DMS53 (cell line): ENCODE results near the gene HLA-F.

Experiments
- DNase-seq: peaks from one replicate; lab custom pipeline; 2025; lab: John Stamatoyannopoulos, UW

The HLA-F gene

DNA sequence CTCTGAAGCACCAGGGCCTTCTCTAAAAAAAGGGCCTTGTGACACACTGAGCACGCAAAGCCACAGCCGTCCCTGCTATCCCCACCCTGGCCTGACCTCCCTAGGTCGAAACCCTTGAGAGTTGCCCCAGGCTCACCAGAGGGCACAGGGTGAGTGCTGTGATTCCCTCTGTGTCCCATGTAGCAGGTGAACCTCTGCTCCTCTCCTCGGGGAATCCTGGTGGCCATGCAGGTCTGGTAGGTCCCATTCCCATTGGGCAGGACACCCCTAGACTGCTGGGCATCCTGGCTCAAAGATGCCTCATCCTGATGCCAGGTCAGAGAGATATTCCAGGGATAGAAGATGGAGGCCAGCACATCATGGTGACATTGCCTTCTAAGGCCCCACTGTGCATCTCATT, 20.9 kb downstream of the HLA-F start:
- DNase-seq = no peak

DNA sequence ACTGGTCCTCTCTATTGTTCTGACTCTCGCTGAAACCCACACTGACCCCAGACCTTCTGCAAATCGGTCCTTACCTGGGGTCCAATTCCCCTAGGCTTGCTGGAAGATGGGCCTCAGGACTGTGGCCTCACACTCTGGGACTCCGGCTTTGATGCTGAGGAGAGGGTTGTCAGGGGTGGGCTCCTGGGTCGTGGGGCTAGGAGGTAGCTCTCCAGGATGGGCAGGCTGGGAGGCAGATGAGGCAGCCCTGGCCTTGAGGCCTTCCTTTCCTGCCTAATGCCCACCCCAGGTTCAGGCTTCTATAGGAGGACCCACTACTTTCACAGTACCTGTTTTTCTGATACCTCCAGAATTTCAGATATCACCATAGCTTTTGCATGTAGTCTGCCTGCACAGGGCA, 21.4 kb downstream of the HLA-F start:
- DNase-seq = no peak

DNA sequence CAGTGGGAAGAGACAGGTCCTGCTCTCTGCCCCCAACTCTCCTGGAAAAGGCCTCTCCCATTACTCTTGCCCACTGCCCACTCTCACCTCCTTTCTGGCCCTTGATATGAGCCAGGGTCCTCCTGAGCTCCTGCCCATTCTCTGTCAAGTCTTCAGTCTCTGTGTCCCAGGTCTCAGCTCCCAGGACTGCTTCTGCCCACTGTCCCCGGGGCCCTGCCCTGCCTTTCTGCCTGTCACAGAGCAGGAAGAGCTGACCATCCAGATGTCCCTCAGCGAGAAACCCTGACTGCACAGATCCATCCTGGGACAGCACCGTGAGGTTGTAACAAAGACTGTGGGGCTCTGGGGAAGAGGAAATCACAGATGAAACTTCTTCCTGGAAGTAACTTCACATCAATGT, 22.2 kb downstream of the HLA-F start:
- DNase-seq = no peak

DNA sequence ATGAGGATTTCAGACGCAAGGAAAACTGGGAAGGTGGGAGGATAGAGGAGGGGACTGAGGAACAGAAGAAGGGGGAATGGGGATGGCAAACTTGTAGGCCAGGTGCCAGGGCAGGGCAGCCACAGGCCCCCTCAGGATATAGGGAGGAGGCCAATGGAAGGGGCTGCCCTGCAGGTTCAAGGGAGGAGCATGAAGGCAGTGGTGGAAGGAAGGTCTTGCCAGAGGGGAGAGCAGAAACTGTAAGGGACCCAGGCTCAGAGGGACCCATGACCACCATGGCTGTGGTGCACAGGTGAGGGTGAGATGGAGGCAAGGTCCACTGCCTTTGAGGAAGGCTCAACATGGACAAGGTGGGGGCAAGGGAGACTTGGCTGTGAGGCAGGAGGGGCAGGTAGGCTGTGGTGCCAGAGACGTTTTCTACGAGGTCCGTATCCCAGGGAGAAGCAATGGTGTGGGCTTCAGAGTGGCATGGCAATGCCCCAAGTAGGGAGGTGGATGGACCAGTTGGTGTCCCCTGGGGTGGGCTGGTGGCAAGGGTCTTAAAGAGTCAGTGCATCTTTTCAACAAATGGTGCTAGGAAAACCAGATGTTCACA, 22.7 kb downstream of the HLA-F start:
- DNase-seq = no peak

DNA sequence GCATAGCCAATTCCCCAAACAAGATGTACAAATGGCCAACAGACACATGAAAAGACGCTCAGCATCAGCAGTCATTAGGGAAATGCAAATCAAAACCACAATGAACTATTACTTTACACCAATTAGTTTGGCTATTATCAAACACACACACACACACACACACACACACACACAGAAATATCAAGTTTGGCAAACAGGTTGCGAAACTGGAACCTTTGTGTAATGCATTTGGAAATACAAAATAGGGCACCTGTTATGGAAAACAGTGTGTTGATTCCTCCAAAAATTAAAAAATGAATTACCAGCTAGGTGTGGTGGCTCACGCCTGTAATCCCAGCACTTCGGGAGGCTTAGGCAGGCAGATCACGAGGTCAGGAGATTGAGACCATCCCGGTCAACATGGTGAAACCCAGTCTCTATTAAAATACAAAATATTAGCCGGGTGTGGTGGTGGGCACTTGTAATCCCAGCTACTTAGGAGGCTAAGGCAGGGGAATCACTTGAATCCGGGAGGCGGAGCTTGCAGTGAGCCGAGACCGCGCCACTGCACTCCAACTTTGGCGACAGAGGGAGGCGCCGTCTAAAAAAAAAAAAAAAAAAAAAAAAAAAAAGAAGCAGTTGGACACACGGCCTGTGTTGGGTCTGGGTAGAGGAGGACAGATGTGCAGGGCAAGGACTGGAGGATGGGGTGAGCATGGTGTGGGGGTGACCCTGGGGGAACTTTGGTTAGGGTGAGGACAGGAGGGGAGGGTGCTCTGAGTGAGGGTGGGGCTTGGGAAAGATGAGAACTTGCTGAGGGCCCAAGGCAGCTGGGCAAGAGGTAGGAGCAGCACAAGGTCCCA, 23.8 kb downstream of the HLA-F start:
- peak; percentile 12 for DNase-seq

DNA sequence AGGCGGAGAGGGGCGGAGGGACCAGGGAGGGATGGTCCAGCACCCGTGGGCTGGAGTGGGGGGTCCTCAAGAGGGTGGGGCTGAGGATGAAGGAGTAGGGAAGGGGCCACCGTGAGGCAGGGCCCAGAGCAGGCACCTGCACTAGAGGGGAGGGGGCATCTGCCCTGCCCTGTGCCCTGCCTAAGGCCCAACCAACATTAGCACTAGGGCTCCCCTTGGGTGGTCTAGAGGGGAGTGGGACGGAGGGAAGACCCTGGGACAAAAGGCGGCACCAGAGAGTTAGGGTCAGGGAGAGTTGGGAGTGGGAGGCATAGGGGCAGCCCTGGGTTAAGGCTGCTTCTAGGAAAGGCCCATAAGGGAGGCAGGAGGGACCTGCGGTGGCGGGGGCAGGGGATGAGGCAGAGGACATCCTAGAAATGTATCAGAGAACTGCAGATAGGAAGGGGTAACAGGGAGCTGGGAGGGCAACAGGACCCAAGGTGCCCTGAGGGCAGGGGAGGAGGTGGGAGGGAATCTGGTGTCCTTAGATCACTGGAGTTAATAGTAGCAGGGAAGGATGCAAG, 24.5 kb downstream of the HLA-F start:
- no peak for DNase-seq

DNA sequence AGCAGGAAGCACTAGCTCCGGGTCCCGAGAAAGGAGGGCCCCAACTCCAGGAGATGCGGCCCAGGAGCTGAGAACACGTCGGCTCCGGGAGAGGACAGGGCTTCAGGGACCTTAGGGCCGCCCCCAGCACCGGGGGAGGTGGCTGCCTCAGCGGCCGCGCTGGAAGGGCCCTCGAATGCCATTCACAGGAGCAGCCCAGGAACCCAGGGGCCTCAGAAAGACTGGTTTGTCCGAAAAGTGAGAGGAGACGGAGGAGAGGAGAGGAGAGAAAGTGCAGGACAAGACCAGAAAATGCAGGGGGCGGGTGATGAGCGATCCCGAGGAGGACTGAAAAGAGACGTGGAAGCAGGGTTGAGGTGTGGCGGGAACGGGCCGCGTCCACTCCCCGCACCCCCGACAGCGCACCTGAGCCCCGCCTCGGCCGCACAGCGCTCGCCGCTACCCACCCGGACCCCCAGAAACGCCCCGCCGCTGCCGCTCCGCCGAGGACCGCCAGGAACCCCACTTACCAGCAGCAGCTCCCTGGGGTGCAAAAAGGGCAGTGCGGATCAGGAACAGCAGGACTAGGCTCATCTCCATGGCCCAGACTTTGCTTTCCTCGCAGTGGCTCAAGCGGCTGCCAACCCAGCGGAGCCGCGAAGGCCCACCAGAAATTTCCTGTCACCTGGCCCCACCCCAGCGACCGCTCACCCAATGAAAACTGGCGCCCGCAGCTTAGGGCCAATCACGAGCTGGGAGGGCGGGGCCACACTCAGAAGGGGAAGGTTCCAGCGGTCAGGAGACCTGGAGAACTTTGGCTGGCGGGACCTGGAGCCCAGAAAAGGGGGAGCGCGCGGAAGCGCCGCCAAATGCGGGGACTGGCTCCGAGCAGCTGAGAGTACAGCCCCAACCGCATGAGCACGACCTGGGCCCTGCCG, 25.4 kb downstream of the HLA-F start:
- peak; percentile 95 for DNase-seq

DNA sequence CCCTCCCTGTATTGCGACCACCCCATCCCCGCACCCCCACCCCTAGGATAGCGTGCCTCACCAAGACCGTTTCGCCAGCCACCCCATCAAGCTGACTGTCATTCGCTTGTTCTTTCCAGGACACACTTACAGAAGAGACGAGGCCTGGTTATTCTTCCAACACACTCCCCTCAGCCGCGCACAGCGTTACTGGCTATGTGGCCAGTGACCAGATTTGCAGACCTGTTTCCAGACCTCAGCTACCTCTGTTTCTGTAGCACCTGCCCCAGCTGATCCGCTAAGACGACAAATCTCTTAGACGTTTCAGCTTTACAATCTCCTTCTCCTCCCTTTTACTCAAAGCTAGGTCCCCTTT, 26.1 kb downstream of the HLA-F start:
- peak; percentile 71 for DNase-seq

DNA sequence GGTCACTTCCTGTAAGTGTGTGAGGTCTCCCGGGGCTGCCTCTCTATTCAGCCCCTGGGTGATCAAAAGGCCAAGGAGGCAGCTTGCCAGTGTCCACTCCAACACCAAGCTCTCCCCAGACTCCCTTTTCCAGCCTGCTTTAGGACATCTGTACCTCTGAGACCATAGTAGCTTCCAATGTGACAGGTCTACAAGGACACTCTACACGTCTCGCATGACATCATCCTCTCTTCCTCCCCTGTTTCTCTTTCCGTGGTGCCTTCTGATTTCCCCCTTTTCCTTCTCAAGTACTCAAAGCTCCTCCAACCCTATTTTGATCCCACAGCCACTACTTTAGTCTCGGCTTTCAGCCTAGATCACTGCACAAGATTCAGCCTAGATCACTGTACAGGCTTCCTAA, 26.4 kb downstream of the HLA-F start:
- peak; percentile 45 for DNase-seq

DNA sequence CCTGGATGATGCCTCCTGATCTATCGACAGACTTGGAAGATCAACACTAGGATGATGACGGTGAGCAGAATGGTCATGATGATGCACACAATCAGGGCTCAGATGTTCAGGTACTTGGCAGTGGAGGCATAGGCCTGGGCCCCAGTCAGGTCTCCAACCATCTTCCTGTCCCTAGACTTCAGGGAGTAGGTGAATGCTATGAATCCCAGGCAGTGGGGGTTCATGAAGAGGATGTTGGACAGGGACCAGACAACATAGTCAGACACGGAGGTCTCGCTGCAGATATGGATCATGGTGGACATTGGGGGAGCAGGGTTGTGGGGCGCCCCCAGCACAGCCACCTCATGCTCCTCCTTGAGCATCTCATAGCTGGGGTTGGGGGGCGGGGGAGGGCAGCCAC, 27.5 kb downstream of the HLA-F start:
- no peak for DNase-seq

DNA sequence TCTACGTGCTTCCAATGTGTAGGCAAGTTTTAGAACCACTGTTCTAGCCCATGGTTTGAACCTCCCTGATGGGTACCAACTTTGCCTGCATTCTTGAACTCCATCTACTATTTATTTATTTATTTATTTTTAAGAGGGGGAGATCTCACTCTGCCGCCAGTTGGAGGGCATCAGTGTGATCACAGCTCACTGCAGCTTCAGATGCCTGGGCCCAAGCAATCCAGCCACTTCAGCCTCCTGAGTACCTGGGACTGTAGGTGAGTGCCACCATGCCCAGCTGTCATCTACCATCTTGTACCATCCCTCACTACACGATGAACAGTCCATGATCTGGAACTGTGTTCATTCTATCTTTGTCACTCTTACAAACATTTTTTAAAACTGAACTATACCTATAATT, 28.2 kb downstream of the HLA-F start:
- DNase-seq = peak; percentile 13

DNA sequence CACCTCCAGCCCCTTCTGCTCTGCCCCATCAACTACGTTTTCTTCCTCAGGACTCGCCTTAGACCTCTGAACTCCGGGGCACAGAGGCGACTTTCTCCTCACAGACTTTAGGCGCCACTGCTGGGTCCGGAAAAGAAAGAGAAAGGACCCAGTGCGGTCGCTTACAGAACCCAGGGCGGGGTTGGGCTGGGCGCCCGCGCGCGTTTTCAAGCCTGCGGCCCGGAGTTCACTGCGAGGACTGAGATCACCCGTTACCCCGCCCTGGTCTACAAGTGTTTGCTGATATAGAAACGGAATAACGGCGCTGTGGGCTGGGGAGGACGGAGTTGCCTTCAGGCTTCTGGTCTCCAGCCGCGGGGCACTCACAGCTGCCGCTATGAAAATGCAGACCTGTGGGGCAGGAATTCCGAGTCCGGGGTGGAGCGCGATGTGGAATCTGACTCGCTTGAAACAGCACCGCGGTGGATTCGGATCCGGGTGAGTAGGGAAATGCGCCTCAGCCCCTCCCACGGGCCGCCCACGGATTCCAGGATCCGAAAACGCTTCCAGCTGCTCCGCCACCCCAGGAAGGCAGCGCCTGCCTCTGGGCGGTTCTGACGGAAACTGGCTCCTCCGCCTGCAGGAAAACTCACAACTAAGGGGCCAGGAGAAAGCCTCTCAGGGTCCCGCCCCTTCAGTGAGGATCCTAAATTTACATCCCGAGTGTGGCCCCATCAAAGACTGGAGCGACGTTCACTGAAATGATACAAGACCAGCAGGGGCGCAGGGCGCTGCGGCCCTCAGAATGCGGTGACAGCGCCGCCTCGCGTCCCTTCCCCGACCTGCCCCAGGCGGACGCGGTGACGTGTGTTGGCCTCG, 29.4 kb downstream of the HLA-F start:
- DNase-seq = peak; percentile 94

DNA sequence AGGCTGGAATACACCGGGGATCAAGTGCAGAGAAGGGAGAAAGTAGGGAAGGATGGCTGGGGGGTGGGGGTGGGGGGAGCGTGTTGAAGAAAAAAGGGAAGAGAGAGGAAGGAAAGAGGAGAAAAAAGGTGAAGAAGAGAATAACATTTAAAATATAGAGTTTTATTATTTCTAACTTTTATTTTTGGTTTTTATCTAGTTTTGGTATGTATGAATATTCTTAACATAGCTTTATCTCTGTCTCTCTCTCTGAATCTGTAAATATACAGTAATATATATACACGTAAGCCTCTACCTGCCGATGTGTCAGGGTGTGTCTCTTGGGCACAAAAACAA, 30.0 kb downstream of the HLA-F start:
- no peak for DNase-seq

DNA sequence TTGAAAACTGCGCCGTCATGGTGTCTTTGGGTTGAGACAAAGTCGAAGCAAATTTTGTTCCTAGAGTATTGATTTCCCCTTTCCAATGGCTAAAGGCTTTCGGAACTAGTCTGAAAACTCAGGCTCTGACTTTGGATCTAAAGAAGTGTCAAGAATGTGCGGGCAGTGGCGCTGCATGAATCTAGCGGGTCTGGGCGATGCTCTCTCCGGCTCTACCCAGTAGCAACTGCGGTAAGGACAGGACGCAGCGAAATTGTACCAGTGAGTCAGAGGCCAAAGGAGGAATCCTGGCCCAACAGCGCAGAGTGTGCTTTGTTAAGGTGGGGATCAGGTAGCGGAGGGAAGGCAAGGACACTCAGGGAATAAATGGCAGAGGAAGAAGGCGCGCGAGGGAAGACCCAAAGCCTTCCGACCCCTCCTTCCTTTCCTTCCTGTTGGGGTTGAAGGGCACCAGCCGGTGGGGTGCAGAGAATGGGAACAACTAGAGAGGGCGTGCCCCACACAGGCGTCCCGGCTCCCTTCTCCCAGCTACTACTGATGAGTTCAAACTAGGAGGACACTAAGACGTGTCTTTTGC, 32.1 kb downstream of the HLA-F start:
- no peak for DNase-seq

DNA sequence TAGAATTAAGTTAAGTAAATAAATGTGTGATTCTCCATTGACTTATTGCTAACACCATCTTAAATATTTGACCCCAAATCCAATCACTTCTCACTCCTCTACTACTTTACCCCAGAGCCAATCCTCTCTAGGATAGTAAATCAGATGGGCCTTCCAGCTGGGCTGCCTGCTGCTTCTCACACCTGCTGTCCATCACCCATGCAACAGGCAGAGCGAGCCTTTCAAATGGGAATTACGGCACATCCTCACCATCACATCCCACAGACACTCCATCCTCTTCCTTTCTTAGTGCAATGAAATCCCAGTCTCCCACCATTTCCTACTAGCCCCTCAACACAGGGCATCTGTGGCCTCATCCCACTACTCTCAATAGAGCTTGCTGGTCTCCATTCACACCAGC, 34.0 kb downstream of the HLA-F start:
- no peak for DNase-seq

DNA sequence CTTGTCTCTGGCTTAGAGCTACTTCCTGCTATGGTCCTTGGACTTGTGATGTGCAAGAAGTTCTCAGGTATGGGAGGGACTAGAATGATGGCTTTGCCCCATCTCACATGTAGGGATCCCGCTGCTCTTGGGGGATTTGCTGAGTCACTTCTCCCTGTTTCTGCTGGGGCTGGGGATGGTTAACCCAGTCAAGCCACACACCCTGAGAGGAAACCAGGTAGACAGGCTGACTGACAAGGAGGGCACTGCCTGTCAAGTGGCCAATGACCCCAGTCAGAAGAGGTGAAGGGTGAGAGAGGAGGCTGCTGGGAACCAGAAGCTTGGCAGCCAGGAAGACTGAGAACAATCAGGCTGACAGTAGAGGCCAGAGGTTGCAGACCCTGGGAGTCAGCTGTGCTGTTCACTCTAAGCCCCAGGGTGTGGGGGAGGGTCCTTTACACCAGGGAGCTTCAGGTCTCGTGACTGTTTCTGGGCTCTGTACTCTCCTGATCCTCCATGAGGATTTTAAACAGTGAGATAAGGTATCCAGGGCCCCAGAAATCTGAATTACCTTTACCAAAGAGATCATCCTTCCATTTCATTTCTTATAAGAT, 34.6 kb downstream of the HLA-F start:
- peak; percentile 22 for DNase-seq

DNA sequence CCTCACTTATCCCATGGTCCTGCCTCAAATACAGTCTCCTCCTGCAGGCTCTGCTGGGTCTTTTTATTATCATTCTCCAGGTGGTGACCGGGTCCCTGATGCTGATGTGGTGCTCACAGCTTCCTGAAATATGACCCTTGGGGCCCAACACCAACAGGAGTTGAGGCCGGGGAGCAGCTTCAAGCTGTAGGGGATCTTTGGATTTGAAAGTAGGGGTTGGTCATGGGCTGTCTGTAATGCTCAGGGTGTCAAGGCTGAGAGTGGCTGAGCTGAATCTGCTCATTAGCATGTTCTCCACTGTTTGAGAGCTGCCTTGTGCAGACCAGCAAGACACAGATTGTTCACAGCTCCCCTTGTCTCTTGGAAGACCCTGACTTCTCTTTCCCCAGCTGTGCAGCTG, 35.5 kb downstream of the HLA-F start:
- peak; percentile 22 for DNase-seq

DNA sequence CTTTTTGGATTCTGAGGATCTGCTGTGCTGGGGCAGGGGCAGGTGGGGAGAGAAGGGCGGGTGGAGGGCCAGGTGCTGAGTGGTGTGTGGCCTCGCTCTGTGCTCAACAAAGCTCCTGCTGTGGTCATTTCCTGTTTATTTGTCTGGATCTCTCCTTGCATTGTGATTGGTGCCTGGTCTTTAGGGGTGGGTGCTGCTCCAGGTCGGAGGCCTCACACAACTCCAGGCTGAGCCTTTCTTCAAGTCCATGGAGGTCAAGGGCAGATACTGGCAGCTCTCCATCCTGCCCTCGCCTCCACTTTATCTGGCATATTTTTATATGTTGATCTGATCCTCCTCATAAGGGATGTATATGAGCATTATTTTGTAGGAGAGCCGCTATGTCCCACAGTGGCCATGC, 36.2 kb downstream of the HLA-F start:
- DNase-seq = peak; percentile 84

DNA sequence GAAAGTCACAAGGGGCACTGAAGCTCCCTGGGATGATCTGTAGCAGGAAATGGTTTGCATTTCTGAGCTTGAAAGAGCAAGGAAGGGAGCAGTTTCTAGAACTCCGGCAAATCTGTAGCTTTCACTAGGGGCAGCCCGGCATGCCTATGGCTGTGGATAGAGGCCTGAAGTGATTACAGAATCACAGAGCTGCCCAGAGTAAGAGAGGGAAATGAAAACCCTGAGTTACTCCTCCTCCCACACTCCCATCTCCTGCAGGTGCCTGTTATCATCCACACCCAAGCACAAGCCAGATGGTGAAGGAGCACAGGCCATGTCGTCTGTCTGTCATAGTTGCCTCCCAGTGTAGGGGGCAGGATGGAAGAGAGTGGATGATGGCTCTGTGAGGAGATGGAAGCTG, 37.1 kb downstream of the HLA-F start:
- no peak for DNase-seq

DNA sequence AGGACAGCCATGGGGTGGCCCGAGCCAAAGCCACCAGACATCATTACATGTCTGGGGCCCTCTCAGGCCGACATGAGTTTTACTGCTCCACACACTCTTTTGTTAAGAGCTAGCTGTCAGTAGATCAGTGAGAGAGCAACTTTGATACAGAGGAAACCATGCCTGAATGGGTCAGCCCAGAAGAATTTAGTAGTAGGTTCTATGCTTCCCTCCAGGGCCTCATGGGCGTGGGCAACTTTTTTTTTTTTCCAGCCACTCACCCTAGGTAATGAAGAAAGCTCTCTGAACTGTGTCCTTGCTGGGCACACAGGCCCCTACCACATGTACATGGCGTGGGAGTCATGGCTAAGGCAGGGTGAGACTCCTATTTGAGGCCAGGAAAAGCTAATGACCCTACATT, 38.8 kb downstream of the HLA-F start:
- DNase-seq = no peak

DNA sequence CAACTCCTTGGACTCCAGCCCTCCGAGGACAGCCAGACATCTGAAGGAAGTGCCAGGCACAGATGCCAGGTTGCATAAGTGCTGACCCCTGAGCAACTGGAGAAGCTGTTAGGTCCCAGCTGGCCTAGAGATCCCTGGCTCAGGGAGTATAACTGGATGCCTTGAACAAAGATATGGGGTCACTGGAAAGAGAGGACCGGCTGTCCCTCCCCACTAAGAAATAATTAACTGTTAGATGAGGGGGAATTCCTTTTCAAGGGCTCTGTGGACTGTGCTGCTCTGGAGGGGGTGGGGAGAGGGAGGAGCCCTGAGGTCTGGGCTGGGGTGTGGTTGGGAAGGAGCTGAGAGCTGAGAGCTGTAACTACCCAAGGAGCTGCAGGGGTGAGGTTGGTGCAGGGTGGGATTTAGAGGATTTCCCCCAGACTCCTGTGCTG, 39.6 kb downstream of the HLA-F start:
- no peak for DNase-seq
